Stomach (tissue), 9 donors: ENCODE measurements around the gene HTT. TPM values are rescaled to one million over a fixed set of nuclear protein-coding genes. Genes with fewer than 3 reads are reported as not detected.
A peak's percentile ranks its signal among the peaks of the same experiment; 100 is the strongest.

Experiments
- DNase-seq, 2 donors: peaks; one replicate each; pipeline versions ENCODE4 v3.0.0 to v3.0.0-alpha.2; 2013 to 2019
- H3K27ac ChIP-seq, 5 donors: fragments of 200-600 bp in 4 of 5; sonication (generic) in 4 of 5; one replicate each; pipeline ENCODE4 v1.5.1; 2013 to 2019; ENCODE audit warnings: mild to moderate bottlenecking in 1 of 5, moderate library complexity in 1 of 5
- H3K27me3 ChIP-seq, 3 donors: fragments of 200-600 bp; sonication (generic); one replicate each; pipeline ENCODE4 v1.5.1; 2017 to 2019; ENCODE audit warnings: mixed run types in 1 of 3
- H3K36me3 ChIP-seq, 4 donors: fragments of 200-600 bp; sonication (generic); 1 replicate in 3 of 4; 2 replicates in 1 of 4; pipeline ENCODE4 v1.5.1; 2016 to 2019
- H3K4me1 ChIP-seq, 4 donors: fragments of 200-600 bp; sonication (generic); one replicate each; pipeline ENCODE4 v1.5.1; 2016 to 2019
- H3K4me3 ChIP-seq, 4 donors: fragments of 200-600 bp; sonication (generic) in 3 of 4; one replicate each; pipeline ENCODE4 v1.5.1; 2016 to 2019; ENCODE audit warnings: mild to moderate bottlenecking in 1 of 4
- H3K9me3 ChIP-seq, 4 donors: fragments of 200-600 bp; sonication (generic); one replicate each; pipeline ENCODE4 v1.5.1; 2016 to 2019
- CTCF ChIP-seq, 7 experiments: fragments of 450-650 bp in 4 of 7; fragments of 200-600 bp in 3 of 7; sonication (generic) in 3 of 7; IDR thresholded peaks; one replicate each; pipeline ENCODE4 v1.5.1; 2016 to 2019; ENCODE audit warnings: antibody characterized with exemption in 7 of 7, control low read depth in 2 of 7, mild to moderate bottlenecking in 1 of 7
- POLR2A ChIP-seq, 4 donors: fragments of 450-650 bp; IDR thresholded peaks; one replicate each; pipeline ENCODE4 v1.6.1; 2016; ENCODE audit warnings: antibody characterized with exemption in 4 of 4, control low read depth in 2 of 4, mild to moderate bottlenecking in 1 of 4, moderate library complexity in 1 of 4
- POLR2AphosphoS5 ChIP-seq, 3 donors: sonication (generic); formaldehyde crosslinking; IDR thresholded peaks; one replicate each; pipeline ENCODE4 v1.6.1; 2016; ENCODE audit warnings: antibody characterized with exemption in 3 of 3
- WGBS, 5 donors: extraction: QIAGEN DNeasy Blood & Tissue Kit in 3 of 5; methylation state at CpG; one replicate each; pipeline versions ENCODE4 v1.1.5 to v1.1.7; 2013 to 2018; 5-methylcytosine and 5-hydroxymethylcytosine counted together
- intact Hi-C: fragments of 100-400 bp; cut with DNase I; formaldehyde crosslinking; loops from one replicate; pipeline ENCODE4 v1.15.1; 2023; ENCODE audit warnings: low total_unique reads
- polyA plus RNA-seq, 3 donors: library from polyadenylated mRNA; stranded (reverse); fragments of 200-250 nt; gene quantifications; one replicate each; pipeline ENCODE4 v1.2.3, GENCODE V29; 2013
- small RNA-seq, 4 donors: library from RNA; depleted of rRNA; stranded (forward); fragments of <200 nt; gene quantifications; one replicate each; pipeline ENCODE3, GENCODE V24; 2016
- total RNA-seq, 5 donors: library from RNA; depleted of rRNA; stranded (reverse); fragments of >200 nt; gene quantifications; one replicate each; pipeline versions ENCODE4 v1.1.0 to v1.2.3, GENCODE V29; 2014 to 2016
- donor health status: healthy with polysubstance abuse.
- donor health status: Bipolar disorder and iron deficiency.
- donor health status: healthy.

The HTT gene
- total and polyA plus RNA-seq, 8 donors = 3.4 to 95.7 (median 41.6) TPM

DNA sequence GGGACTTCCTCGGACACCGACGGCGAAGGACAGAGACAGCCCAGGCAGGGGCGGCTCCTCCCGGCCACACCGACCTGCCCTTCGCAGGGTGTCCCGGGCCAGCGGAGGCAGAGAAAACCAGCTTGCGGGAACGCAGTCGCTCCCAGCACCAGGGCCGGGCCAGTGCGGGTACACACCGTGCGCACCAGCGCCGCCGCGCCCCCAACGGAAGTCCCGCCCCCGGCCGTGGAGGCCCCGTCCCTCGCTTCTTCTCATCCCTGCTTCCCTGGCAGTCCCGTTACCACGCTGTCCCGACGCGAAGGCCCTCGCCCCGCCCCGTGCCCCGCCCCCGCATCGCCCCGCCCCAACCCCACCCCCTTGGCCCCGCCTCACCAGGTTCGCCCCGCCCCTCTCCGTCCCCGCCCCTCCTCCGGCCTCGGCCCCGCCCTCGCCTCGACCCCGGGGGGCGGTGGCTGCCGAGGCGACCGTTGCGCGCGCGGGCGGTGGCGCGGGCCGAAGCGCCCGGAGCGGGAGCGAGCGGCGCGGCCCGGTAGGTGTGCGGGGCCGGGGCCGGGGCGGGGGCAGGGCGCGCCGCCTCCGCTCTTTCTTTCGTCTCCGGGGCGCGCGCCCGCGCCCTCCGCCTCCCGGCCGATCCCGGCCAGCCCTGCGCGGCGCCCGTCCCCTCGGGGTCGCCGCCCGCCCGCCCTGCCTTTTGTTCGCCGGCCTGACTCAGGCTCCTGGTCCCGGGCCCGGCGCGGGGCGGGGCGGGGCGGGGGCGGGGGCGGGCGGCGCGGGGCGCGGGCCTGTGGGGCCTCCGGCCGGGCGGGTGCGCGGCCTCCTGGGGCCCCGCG is 218.3 kb downstream of the HTT start, which contains the start of gene RGS12:
RGS12 (plus strand) TSS at position 451 of the 830 bp plus-strand sequence. CDS start 23,150 bp downstream, outside the sequence.
- H3K4me1 ChIP-seq = peaks cover 11 to 32% (median 28%) of the 10 kb centered on the region in 4 donors
- 0 to 1% (median 1%) methylated on average over 2 to 104 of the region's 121 CpGs for WGBS, 5 donors
- H3K27me3 ChIP-seq = peaks cover 0 to 5% (median 4%) of the 10 kb centered on the region in 3 donors
- H3K9me3 ChIP-seq = peaks cover 0 to 4% (median 0%) of the 10 kb centered on the region in 4 donors
- TF ChIP-seq CTCF (IDR thresholded peaks at IDR 0.05) (no peak), POLR2A (IDR thresholded peaks at IDR 0.05) (peak in 1 of 4 donors; percentile 66), POLR2AphosphoS5 (IDR thresholded peaks at IDR 0.05) (peak; percentile 67 to 88 (median 77))
- peak; percentile 95 to 98 for DNase-seq
- peak within 1 kb of the TSS; percentile 89 to 98 (median 95) for H3K27ac ChIP-seq
- peak within 1 kb of the TSS; percentile 81 to 93 (median 86) for H3K4me3 ChIP-seq
- intact Hi-C loops = no loop called here
- H3K36me3 ChIP-seq = no peaks in the 10 kb centered on the region

Small RNAs within 50 kb of the gene (small RNA-seq; reads per million reads assigned to genes)
- gene RF02134 = 0 reads per million in 4 donors
- 0 reads per million in 4 donors for gene RF02135
- 0 reads per million in 4 donors for gene RNU6-204P

Other genes with a start within 250 kb of the HTT start
- gene ADD1, start 230.8 kb upstream of the HTT start, total RNA-seq = 1,000 to 10,000 TPM in 1 of 5 donors, 100 to 1,000 TPM in 4; 162 to 1,174 (median 290) TPM
- 100 to 1,000 TPM; 103 to 197 (median 127) TPM for gene ADD1, start 230.8 kb upstream of the HTT start, polyA plus RNA-seq
- gene NOP14, start 111.3 kb upstream of the HTT start, total RNA-seq = 10 to 100 TPM; 11.7 to 68.7 (median 18.7) TPM
- 10 to 100 TPM; 12.7 to 18.6 (median 17.6) TPM for gene NOP14, start 111.3 kb upstream of the HTT start, polyA plus RNA-seq
- 10 to 100 TPM in 1 of 5 donors, 1 to 10 TPM in 3, under 1 TPM in 1; 0.58 to 11.9 (median 4.6) TPM for gene GRK4, start 111.1 kb upstream of the HTT start, total RNA-seq
- gene GRK4, start 111.1 kb upstream of the HTT start, polyA plus RNA-seq = 1 to 10 TPM; 2.8 to 6.6 (median 5.5) TPM
- gene HTT-AS, start 143 bp upstream of the HTT start, total RNA-seq = not detected
- not detected for gene HTT-AS, start 143 bp upstream of the HTT start, polyA plus RNA-seq
- gene MSANTD1, start 174.5 kb downstream of the HTT start, total RNA-seq = 1 to 10 TPM in 4 of 5 donors, not detected in 1; 1.7 to 5.8 (median 4.1) TPM
- 1 to 10 TPM in 1 of 3 donors, under 1 TPM in 1, not detected in 1; 0.31 to 1.1 TPM for gene MSANTD1, start 174.5 kb downstream of the HTT start, polyA plus RNA-seq
- gene RGS12, start 218.3 kb downstream of the HTT start, total RNA-seq = 10 to 100 TPM in 2 of 5 donors, 1 to 10 TPM in 3; 3.5 to 51.8 (median 9.0) TPM
- 10 to 100 TPM; 18.9 to 35.2 (median 20.5) TPM for gene RGS12, start 218.3 kb downstream of the HTT start, polyA plus RNA-seq